Hepatocyte (in vitro differentiated cells): Measurements from ENCODE around the gene NUBP2. TPM values are rescaled to one million over a fixed set of nuclear protein-coding genes. Genes with fewer than 3 reads are reported as not detected.

Experiments used
- DNase-seq: peaks from one replicate; pipeline ENCODE4 v3.0.0-alpha.2; 2016; ENCODE audit warnings: low spot score
- H2AFZ ChIP-seq: fragments of 200-600 bp; sonication (generic); 2 replicates; pipeline ENCODE4 v1.6.0; 2016; ENCODE audit warnings: antibody characterized with exemption, mild to moderate bottlenecking
- H3K27ac ChIP-seq: fragments of 200-600 bp; sonication (generic); 2 replicates; pipeline ENCODE4 v1.5.1; 2016; ENCODE audit warnings: mild to moderate bottlenecking
- H3K27me3 ChIP-seq: fragments of 200-600 bp; sonication (generic); 2 replicates; pipeline ENCODE4 v1.6.1; 2016
- H3K36me3 ChIP-seq: fragments of 200-600 bp; sonication (generic); replicated peaks from 2 replicates; pipeline ENCODE4 v1.5.1; 2016; ENCODE audit warnings: low read depth; ENCODE audit not compliant: insufficient read depth
- H3K4me1 ChIP-seq: fragments of 200-600 bp; sonication (generic); 2 replicates; pipeline ENCODE4 v1.5.1; 2016; ENCODE audit warnings: mild to moderate bottlenecking, moderate library complexity; ENCODE audit not compliant: insufficient read depth
- H3K4me2 ChIP-seq: fragments of 200-600 bp; sonication (generic); 2 replicates; pipeline ENCODE4 v1.6.0; 2016
- H3K4me3 ChIP-seq: fragments of 200-600 bp; sonication (generic); 2 replicates; pipeline ENCODE4 v1.5.1; 2016; ENCODE audit warnings: mild to moderate bottlenecking
- H3K79me2 ChIP-seq: fragments of 200-600 bp; sonication (generic); 2 replicates; pipeline ENCODE4 v1.6.0; 2017; ENCODE audit warnings: mild to moderate bottlenecking
- H3K9me2 ChIP-seq: fragments of 200-600 bp; sonication (generic); replicated peaks from 2 replicates; pipeline ENCODE4 v1.6.0; 2017; ENCODE audit warnings: mild to moderate bottlenecking; ENCODE audit not compliant: insufficient read depth
- H3K9me3 ChIP-seq: fragments of 200-600 bp; sonication (generic); 2 replicates; pipeline ENCODE4 v1.5.1; 2016; ENCODE audit warnings: low read depth, mild to moderate bottlenecking
- H4K20me1 ChIP-seq: fragments of 200-600 bp; sonication (generic); 2 replicates; pipeline ENCODE4 v1.6.0; 2016; ENCODE audit warnings: mild to moderate bottlenecking; ENCODE audit not compliant: insufficient read depth, poor library complexity, severe bottlenecking
- CTCF ChIP-seq: fragments of 200-600 bp; sonication (generic); IDR thresholded peaks from 2 replicates; pipeline ENCODE4 v1.5.1; 2016; ENCODE audit warnings: antibody characterized with exemption, mild to moderate bottlenecking; ENCODE audit not compliant: poor library complexity
- EZH2 ChIP-seq: fragments of 200-600 bp; sonication (generic); IDR thresholded peaks from 2 replicates; pipeline ENCODE4 v1.6.1; 2016; ENCODE audit warnings: antibody characterized with exemption, mild to moderate bottlenecking, borderline replicate concordance
- EZH2phosphoT487 ChIP-seq: fragments of 200-600 bp; sonication (generic); IDR thresholded peaks from one replicate; pipeline ENCODE4 v1.6.1; 2018; ENCODE audit warnings: antibody characterized with exemption, mild to moderate bottlenecking, low read depth, moderate library complexity; ENCODE audit not compliant: unreplicated experiment, severe bottlenecking
- WGBS: methylation state at CpG from one replicate; pipeline ENCODE4 v1.1.6; 2016; ENCODE audit warnings: low lambda C conversion rate; ENCODE audit errors: missing lambda C conversion rate; 5-methylcytosine and 5-hydroxymethylcytosine counted together
- polyA plus RNA-seq: library from polyadenylated mRNA; unstranded; fragments of >200 nt; fragmentation: Nextera tagmentation; extraction: Ambion mirVana; gene quantifications from 2 replicates; pipeline ENCODE4 v1.2.1, GENCODE V29; 2016
- total RNA-seq: library from RNA; depleted of rRNA; stranded (reverse); fragments of >200 nt; gene quantifications from 2 replicates; pipeline ENCODE4 v1.2.3, GENCODE V29; 2014

NUBP2 gene
- total and polyA plus RNA-seq, 2 experiments from 2014 or later = 85.4 to 101 TPM

GRCh38 chr16:1762879-1763520 lies 19.8 kb upstream of the NUBP2 start:
- no peaks in the 10 kb centered on the region for H3K9me2 ChIP-seq
- H3K36me3 ChIP-seq = no peaks in the 10 kb centered on the region
- H3K4me1 ChIP-seq = peaks cover 2% of the 10 kb centered on the region
- no peak overlapping the region for H2AFZ ChIP-seq
- WGBS = 92% methylated on average over 22 of the region's 24 CpGs
- no peak overlapping the region for H3K4me3 ChIP-seq
- no peaks in the 10 kb centered on the region for H3K9me3 ChIP-seq
- no peak overlapping the region for H3K27ac ChIP-seq
- DNase-seq = no peak
- TF ChIP-seq EZH2 = no peak
- TF ChIP-seq EZH2phosphoT487 = no peak
- no peak for TF ChIP-seq CTCF
- no peaks in the 10 kb centered on the region for H3K27me3 ChIP-seq
- H3K4me2 ChIP-seq = no peak overlapping the region
- H4K20me1 ChIP-seq = peaks cover 3% of the 10 kb centered on the region
- H3K79me2 ChIP-seq = no peaks in the 10 kb centered on the region

GRCh38 chr16:1763521-1764511 lies 18.9 kb upstream of the NUBP2 start:
- WGBS = 73% methylated on average over 60 of the region's 81 CpGs
- H3K79me2 ChIP-seq = no peaks in the 10 kb centered on the region
- TF ChIP-seq EZH2 = no peak
- TF ChIP-seq CTCF = peak; percentile 43
- H3K9me3 ChIP-seq = no peaks in the 10 kb centered on the region
- H3K4me3 ChIP-seq = no peak overlapping the region
- no peaks in the 10 kb centered on the region for H3K27me3 ChIP-seq
- H3K4me1 ChIP-seq = no peaks in the 10 kb centered on the region
- no peak overlapping the region for H3K27ac ChIP-seq
- no peak overlapping the region for H2AFZ ChIP-seq
- no peaks in the 10 kb centered on the region for H3K36me3 ChIP-seq
- peaks cover 3% of the 10 kb centered on the region for H4K20me1 ChIP-seq
- DNase-seq = no peak
- H3K9me2 ChIP-seq = no peaks in the 10 kb centered on the region
- H3K4me2 ChIP-seq = no peak overlapping the region

- no peaks in the 10 kb centered on the region for H3K9me2 ChIP-seq
- H3K4me1 ChIP-seq = peaks cover under 1% of the 10 kb centered on the region
- H3K4me3 ChIP-seq = no peak overlapping the region
- no peak overlapping the region for H2AFZ ChIP-seq
- no peak overlapping the region for H3K27ac ChIP-seq
- DNase-seq = no peak
- H3K79me2 ChIP-seq = no peaks in the 10 kb centered on the region
- no peaks in the 10 kb centered on the region for H3K36me3 ChIP-seq
- WGBS = 96% methylated on average over 21 of the region's 21 CpGs
- H3K27me3 ChIP-seq = no peaks in the 10 kb centered on the region
- no peak overlapping the region for H3K4me2 ChIP-seq
- TF ChIP-seq CTCF (no peak), EZH2 (no peak), EZH2phosphoT487 (no peak)
- no peaks in the 10 kb centered on the region for H3K9me3 ChIP-seq
- H4K20me1 ChIP-seq = peaks cover 3% of the 10 kb centered on the region
These were observed 17.8 kb upstream of the NUBP2 start for GRCh38 chr16:1764971-1765370.
